HUES64 (cell line): ENCODE results near the gene MCM9.

Experiments
- H3K27ac ChIP-seq: 2 replicates; pipeline ENCODE4 v1.7.0; 2013; ENCODE audit warnings: low read depth, low read length, inconsistent platforms
- H3K27me3 ChIP-seq: 2 replicates; pipeline ENCODE4 v1.6.1; 2013; ENCODE audit warnings: mild to moderate bottlenecking, low read length; ENCODE audit not compliant: insufficient read depth
- H3K36me3 ChIP-seq: 2 replicates; pipeline ENCODE4 v1.6.1; 2013; ENCODE audit warnings: mild to moderate bottlenecking, low read length; ENCODE audit not compliant: insufficient read depth
- H3K4me1 ChIP-seq: 2 replicates; pipeline ENCODE4 v1.6.1; 2013; ENCODE audit warnings: mild to moderate bottlenecking, low read length, moderate library complexity; ENCODE audit not compliant: insufficient read depth
- H3K4me3 ChIP-seq: 2 replicates; pipeline ENCODE4 v1.5.1; 2013; ENCODE audit warnings: mild to moderate bottlenecking, low read length, moderate library complexity
- H3K9ac ChIP-seq: 2 replicates; pipeline ENCODE4 v1.6.1; 2013; ENCODE audit warnings: mild to moderate bottlenecking, low read depth, low read length
- H3K9me3 ChIP-seq: 2 replicates; pipeline ENCODE4 v1.6.1; 2013; ENCODE audit warnings: low read depth, low read length; ENCODE audit not compliant: insufficient read depth
- WGBS: fragments of 150-250, 120-280 bp; methylation state at CpG from one replicate; pipeline ENCODE4 v1.1.7; 2013; ENCODE audit warnings: missing lambda C conversion rate; 5-methylcytosine and 5-hydroxymethylcytosine counted together

MCM9 gene

DNA sequence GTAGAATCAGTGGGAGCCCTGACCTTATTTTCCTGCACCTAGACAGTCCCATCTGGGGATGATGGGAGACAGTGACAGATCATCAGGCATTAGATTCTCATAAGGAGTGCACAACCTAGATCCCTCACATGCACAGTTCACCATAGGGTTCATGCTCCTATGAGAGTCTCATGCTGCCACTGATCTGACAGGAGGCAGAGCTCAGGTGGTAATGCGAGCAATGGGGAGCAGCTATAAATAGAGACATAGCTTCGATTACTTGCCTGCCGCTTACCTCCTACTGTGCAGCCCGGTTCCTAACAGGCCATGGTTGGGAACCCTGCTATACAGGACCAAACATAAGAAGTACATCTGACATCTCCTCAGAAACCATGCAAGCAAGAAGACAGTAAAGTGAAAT lies 72.5 kb downstream of the MCM9 start:
- no peaks in the 10 kb centered on the region for H3K27me3 ChIP-seq
- H3K27ac ChIP-seq = no peak overlapping the region
- H3K9me3 ChIP-seq = 0 out of 2 replicates have a peak, but pooled peaks cover 2% of the 10 kb centered on the region
- no peak overlapping the region for H3K9ac ChIP-seq
- H3K36me3 ChIP-seq = no peaks in the 10 kb centered on the region
- H3K4me1 ChIP-seq = peaks cover 7% of the 10 kb centered on the region; the same call in 1 of the 2 replicates
- no peak overlapping the region for H3K4me3 ChIP-seq
- WGBS = 98% methylated on average over 4 of the region's 4 CpGs

GRCh38 chr6:118860880-118861279 lies 74.1 kb downstream of the MCM9 start:
- Histone ChIP-seq H3K27me3 (no peaks in the 10 kb centered on the region), H3K4me1 (peaks cover 7% of the 10 kb centered on the region; the same call in 1 of the 2 replicates), H3K27ac (no peak overlapping the region), H3K9ac (no peak overlapping the region), H3K36me3 (no peaks in the 10 kb centered on the region), H3K9me3 (0 out of 2 replicates have a peak, but pooled peaks cover 2% of the 10 kb centered on the region), H3K4me3 (no peak overlapping the region)
- WGBS = 94% methylated on average over 10 of the region's 10 CpGs

DNA sequence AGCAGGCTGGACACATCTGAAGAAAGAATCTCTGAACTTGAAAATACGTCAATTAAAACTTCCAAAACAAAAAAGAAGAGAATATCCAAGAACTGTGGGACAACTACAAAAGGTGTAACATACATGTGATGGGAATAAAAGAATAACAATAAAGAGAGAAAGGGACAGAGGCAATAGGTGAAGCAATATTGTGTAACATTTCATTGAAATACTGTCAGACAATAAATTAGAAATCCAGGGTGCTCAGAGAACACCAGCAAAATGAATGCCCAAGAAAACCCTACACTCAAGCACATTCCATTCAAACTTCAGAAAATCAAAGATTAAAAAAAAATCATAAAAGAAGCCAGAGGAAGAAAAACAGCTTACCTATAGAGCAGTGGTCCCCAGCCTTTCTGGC lies 74.6 kb downstream of the MCM9 start:
- no CpG with 5 or more reads among the region's 1 CpG for WGBS
- H3K27ac ChIP-seq = no peak overlapping the region
- H3K4me1 ChIP-seq = peaks cover 7% of the 10 kb centered on the region; the same call in 1 of the 2 replicates

GRCh38 chr6:118859517-118860064 lies 75.4 kb downstream of the MCM9 start:
- Histone ChIP-seq H3K4me1 (peaks cover 7% of the 10 kb centered on the region; the same call in 1 of the 2 replicates), H3K4me3 (no peak overlapping the region), H3K36me3 (no peaks in the 10 kb centered on the region), H3K27me3 (no peaks in the 10 kb centered on the region), H3K27ac (no peak overlapping the region), H3K9me3 (0 out of 2 replicates have a peak, but pooled peaks cover 2% of the 10 kb centered on the region), H3K9ac (no peak overlapping the region)
- WGBS = 64% methylated on average over 3 of the region's 3 CpGs

More for the DNA sequence above, 74.6 kb downstream of the MCM9 start:
- no peak overlapping the region for H3K9ac ChIP-seq
- H3K36me3 ChIP-seq = no peaks in the 10 kb centered on the region
- H3K27me3 ChIP-seq = no peaks in the 10 kb centered on the region
- 0 out of 2 replicates have a peak, but pooled peaks cover 2% of the 10 kb centered on the region for H3K9me3 ChIP-seq
- H3K4me3 ChIP-seq = no peak overlapping the region

DNA sequence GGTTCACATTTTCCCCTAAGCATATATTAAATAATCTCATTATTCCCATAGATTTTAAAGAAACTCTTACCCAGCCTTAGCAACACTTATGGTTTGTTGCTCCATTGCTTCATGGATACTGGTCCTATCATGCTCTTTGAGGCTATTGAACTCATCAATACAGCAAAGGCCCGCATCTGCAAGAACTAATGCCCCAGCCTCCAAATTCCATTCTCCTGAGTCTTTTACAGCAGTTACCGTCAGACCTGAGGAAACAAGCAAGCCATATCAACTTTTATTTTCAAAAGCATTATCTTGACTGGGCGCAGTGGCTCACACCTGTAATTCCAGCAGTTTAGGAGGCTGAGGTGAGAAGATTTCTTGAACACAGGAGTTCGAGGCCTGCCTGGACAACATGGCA lies 78.7 kb downstream of the MCM9 start:
- Histone ChIP-seq H3K4me3 (no peak overlapping the region), H3K9me3 (no peaks in the 10 kb centered on the region), H3K27ac (no peak overlapping the region), H3K4me1 (peaks cover 7% of the 10 kb centered on the region; the same call in 1 of the 2 replicates), H3K36me3 (no peaks in the 10 kb centered on the region), H3K27me3 (no peaks in the 10 kb centered on the region), H3K9ac (no peak overlapping the region)
- WGBS = 92% methylated on average over 4 of the region's 4 CpGs

DNA sequence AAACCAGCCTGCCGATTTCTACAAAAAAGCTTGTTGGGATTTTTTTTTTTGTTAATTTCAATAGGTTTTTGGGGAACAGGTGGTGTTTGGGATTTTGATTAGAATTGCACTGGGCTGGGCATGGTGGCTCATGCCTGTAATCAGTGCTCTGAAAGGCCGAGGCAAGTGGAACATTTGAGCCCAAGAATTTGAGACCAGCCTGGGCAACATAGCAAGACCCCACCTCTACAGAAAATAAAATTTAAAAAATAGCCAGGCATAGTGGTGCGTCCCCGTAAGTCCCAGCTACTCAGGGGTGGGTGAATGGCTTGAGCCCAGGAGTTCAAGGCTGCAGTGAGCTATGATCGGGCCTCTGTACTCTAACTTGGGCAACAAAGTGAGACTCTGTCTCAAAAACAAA lies 81.6 kb downstream of the MCM9 start:
- WGBS = 93% methylated on average over 5 of the region's 5 CpGs
- Histone ChIP-seq H3K27ac (no peak overlapping the region), H3K9me3 (no peaks in the 10 kb centered on the region), H3K4me1 (no peaks in the 10 kb centered on the region), H3K27me3 (no peaks in the 10 kb centered on the region), H3K9ac (no peak overlapping the region), H3K4me3 (no peak overlapping the region), H3K36me3 (no peaks in the 10 kb centered on the region)

- Histone ChIP-seq H3K27me3 (no peaks in the 10 kb centered on the region), H3K9ac (no peak overlapping the region), H3K27ac (no peak overlapping the region), H3K9me3 (0 out of 2 replicates have a peak, but pooled peaks cover 4% of the 10 kb centered on the region), H3K4me3 (no peak overlapping the region), H3K4me1 (no peaks in the 10 kb centered on the region), H3K36me3 (no peaks in the 10 kb centered on the region)
- 100% methylated on average over 1 of the region's 3 CpGs for WGBS
Observed at GRCh38 chr6:118844915-118845314, 90.0 kb downstream of the MCM9 start.

GRCh38 chr6:118843685-118844390 lies 91.1 kb downstream of the MCM9 start:
- no peak overlapping the region for H3K27ac ChIP-seq
- H3K9ac ChIP-seq = no peak overlapping the region
- 100% methylated on average over 2 of the region's 4 CpGs for WGBS
- H3K27me3 ChIP-seq = no peaks in the 10 kb centered on the region
- H3K4me1 ChIP-seq = no peaks in the 10 kb centered on the region
- H3K36me3 ChIP-seq = no peaks in the 10 kb centered on the region
- no peak overlapping the region for H3K4me3 ChIP-seq
- 0 out of 2 replicates have a peak, but pooled peaks cover 4% of the 10 kb centered on the region for H3K9me3 ChIP-seq

GRCh38 chr6:118830691-118831090 lies 104.3 kb downstream of the MCM9 start:
- no peak overlapping the region for H3K27ac ChIP-seq
- no peaks in the 10 kb centered on the region for H3K4me1 ChIP-seq
- no peak overlapping the region for H3K9ac ChIP-seq
- no peaks in the 10 kb centered on the region for H3K9me3 ChIP-seq
- no peak overlapping the region for H3K4me3 ChIP-seq
- H3K36me3 ChIP-seq = peaks cover 24% of the 10 kb centered on the region
- H3K27me3 ChIP-seq = no peaks in the 10 kb centered on the region
- WGBS = 90% methylated on average over 2 of the region's 2 CpGs

DNA sequence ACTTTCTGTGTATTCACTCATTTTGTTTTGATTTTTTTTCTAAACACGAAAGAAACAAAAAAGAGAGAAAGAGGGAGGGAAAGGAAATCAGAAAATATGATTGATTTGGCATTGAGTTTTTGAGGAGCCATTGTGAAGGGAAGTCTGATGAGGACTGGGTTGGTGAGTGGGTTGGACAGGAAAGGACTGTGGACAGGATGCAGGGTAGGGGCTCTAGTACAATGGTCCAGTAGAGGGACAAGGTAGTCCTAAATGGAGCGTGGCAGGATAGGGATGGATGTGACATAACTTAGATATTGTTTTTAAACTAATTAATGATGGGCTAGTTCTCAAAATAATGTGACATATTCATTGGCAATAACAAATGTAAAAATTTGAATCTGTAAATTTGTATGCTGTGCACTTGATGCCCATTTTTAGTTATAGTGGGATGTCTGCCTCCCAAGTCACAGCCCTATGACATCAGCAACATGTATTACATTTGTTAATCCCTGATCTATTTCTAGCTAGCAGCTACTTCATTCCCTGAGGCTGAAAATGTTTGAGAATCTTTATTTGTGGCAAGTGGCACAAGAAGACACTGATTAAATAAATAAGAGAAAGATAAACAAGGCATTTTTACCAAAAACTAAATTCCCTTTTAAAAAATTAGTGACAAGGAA lies 105.0 kb downstream of the MCM9 start:
- Histone ChIP-seq H3K9ac (no peak overlapping the region), H3K27me3 (no peaks in the 10 kb centered on the region), H3K36me3 (peaks cover 29% of the 10 kb centered on the region), H3K9me3 (no peaks in the 10 kb centered on the region), H3K4me3 (no peak overlapping the region), H3K27ac (no peak overlapping the region), H3K4me1 (no peaks in the 10 kb centered on the region)
- 96% methylated on average over 2 of the region's 2 CpGs for WGBS

DNA sequence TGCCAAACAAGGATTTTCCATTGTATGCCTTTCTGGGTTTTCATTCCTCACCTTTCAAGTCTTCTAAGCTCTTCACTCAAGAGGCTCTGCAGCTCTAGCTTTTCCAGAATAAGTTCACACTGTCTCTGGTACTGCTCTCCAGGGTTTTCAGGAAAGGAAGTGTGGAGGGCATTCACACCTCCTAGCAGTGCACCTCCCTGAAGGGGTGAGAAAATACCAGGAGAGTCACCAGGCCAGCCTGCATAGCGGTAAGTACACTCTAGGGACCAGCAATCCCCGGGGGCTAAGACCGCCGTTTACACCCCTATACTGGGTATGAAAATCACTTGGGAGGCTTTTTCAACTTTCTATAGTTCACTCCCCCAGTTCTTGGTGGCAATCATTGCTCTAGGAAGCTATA lies 108.9 kb downstream of the MCM9 start:
- Histone ChIP-seq H3K4me3 (no peak overlapping the region), H3K9ac (no peak overlapping the region), H3K27me3 (no peaks in the 10 kb centered on the region), H3K27ac (no peak overlapping the region), H3K36me3 (peaks cover 32% of the 10 kb centered on the region), H3K9me3 (no peaks in the 10 kb centered on the region), H3K4me1 (no peaks in the 10 kb centered on the region)
- 94% methylated on average over 4 of the region's 4 CpGs for WGBS
